GM18868 (cell line): ENCODE measurements around the gene APOL4.
"Not testable (repeated sequence)": the region's sequence is repeated elsewhere in the genome, so short reads cannot be mapped to it uniquely, and the experiment has no call there.

ENCODE experiments used
- ATAC-seq: cut with Tn5 transposase; IDR thresholded peaks from one replicate; pipeline ENCODE4 v1.9.1; 2021; ENCODE audit warnings: mild to moderate bottlenecking, moderate library complexity; ENCODE audit not compliant: unreplicated experiment

The APOL4 gene

DNA sequence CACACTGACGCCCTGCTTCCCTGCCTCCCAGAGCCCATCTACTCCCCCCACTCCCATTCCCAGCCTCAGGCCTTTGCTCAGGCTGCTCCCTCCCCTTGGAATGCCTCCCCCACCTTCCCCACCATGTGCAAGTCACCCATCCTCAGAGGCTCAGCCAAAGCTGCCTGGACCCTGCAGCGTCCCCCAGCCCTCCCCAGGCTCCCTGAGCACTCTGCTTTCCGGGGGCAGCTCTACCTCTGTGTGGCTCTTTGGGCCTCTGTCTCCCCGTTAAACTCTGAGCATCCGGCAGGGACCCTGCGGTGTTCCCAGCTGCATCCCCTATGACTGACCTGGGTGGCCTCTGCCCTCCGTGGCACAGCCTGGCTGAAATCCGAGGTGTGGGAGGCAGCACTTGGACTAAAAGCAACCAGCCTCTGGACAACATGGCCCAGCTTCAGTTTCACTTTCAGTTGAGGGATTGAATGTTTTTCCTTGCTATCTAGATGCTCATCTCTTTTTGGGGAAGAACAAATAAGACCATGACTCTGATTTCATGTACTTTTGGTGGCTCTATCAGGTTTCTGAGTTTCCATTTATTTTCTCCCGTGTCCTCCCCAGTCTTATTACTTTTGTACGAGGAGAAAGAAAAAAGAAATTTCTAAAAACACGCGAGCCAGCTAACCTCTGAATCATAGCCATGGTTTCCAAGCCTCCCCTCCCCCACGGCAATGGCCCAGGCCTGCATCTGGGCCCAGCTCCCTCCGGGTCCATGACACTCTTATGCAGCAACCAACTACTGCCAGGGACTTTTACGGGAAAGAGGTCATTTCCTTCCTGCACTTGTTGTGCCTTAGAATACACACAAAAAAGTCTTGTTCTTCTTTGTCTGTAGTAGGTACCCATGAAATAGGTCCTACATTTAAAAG, 44.8 kb downstream of the APOL4 start:
- ATAC-seq, result no peak

DNA sequence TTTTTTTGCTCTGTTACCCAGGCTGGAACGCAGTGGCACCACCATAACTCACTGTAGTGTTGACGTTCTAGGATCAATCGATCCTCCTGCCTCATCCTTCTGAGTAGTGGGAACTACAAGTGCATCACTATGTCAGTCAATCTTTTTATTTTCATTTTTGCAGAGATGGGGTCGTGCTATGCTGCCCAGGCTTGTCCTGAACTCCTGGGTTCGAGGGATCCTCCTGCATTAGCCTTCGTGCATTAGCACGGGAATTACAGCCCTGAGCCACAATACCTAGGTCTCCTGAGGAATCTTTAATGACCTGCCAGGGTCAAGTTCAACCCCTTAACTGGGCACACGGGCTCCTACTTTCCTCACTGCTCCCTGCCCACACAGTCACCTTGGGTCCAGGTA, 45.5 kb downstream of the APOL4 start:
- ATAC-seq, result no peak

DNA sequence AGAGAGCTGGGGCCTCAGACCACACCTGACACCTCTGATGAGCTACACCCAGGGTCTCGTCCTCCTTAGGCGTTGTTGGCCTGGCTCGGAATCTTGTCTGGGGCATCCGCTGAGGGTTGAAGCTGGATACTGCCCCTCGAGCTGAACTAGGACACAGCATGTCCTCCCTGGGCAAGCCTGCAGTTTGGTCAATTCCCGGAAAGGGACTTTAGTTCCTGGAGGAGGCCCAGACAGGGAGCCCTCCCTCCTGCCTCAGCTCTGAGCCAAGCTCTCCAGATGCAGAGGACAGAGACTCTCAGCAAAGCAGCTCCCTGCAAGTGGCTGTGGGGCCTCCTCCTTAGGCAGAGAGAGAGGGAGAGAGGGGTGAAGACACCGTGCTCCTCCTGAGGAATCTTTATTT, 45.9 kb downstream of the APOL4 start:
- ATAC-seq, result no peak

DNA sequence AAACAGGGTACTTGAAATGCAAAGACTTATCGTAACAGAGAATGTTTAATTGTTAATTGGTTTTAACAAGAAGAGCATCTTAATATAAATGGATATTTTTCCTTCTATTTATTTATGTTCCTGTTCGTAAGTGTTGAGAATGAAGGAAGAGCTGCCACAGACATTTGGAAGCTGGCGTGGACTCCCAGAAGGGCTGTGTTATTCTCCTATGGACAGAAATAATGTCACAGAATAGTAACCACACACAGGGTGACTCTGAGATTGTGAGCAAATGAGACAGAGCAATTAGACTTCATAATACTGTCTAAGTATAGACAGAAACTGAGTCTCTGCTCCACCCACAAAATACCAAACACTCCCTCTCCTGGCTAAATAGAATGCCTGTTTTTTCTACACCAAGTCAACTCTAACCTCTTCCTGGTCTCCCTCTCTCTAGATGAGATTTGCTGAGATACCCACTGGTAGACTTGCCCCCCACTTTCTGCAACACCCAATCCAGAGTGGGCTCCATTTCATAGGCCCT, 47.1 kb downstream of the APOL4 start:
- ATAC-seq, result no peak

DNA sequence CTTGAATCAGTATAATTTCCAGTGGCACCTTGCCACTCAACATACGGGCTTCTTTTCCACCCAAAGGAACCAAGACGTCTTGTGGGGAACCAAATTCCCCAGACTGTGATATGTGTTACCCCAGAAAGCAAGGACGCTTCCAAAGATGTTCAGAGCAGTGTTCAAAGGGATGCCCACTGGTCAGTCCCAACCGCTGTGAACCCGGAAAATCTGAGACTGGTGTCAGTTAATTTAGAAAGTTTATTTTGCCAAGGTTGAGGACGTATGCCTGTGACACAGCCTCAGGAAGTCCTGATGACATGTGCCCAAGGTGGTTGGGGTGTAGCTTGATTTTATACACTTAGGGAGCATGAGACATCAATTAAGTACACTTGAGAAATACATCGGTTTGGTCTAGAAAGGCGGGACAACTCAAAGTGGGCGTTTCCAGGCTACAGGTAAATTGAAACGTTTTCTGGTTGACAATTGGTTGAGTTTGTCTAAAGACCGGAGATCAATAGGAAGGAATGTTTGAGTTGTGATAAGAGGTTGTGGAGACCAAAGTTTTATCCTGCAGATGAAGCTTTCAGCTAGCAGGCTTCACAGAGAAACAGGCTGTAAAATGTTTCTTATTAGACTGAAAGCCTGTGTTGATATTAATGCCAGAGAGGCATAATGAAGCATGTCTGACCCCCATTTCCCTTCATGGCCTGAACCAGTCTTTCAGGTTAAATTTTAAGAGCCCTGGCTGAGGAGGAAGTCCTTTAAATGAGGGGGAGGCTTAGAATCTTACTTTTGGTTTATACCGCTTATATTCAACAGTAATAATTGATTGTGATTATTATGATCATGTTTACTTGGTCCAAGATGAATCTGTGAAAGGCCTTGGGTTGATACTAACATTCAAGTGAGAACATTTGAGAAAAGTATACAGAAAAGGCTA, 47.8 kb downstream of the APOL4 start:
- no peak for ATAC-seq

DNA sequence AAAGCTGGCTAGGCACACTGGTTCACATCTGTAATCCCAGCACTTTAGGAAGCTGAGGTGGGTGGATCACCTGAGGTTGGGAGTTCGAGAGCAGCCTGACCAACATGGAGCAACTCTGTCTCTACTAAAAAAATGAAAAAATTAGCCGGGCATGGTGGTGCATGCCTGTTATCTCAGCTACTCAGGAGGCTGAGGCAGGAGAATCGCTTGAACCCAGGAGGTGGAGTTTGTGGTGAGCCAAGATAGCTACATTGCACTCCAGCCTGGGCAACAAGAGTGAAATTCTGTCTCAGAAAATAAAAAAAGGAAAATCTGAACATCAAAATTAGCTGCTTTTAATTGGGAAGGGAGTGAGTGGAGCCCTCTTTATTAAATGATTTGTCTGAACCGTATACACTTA, 48.8 kb downstream of the APOL4 start:
- ATAC-seq, result not testable (repeated sequence)

DNA sequence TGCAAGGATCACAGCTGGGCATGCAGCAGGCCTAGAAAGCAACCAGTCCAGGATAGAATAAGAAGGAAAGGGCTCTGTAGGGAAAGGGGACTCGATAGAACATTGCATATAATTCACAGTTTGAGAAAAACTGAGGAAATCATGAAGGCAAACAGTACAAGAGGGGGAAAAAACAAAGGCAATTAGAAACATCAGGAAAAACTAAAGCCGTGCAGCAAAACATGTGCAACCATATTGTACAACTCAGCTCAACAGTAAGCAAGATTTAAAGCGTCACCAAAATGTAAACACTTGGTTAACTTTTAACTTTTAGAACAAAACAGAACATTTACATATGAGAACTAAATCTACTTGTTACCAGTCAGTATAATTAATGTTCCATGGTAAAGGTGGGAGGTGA, 49.5 kb downstream of the APOL4 start:
- ATAC-seq, result no peak

DNA sequence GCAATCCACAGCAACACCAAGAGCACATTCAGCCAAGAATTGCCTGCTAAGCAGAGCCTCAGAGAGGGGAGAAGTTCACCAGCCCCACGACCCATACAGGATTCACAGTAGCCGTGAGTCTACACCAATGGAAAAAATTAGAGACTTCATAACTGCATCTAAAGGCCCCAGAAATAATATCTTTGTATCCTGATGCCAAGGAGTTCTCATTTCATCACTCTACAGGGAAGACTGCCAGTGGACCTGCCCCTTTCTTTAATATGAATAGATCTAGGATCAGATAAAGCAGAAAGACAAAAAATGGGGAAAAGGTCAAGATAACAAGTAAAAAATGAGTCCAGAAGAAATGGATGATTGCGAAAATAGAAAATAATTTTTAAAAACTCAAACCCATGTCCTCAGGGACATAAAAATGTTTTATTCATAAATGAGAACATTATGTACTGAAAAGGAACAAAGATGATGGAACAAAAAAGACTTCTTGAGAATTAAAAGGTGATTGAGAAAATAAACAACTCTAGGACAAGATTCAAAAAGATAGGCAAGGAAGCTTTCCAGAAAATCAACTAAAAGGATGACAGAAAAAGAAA, 50.5 kb downstream of the APOL4 start:
- ATAC-seq, result no peak

DNA sequence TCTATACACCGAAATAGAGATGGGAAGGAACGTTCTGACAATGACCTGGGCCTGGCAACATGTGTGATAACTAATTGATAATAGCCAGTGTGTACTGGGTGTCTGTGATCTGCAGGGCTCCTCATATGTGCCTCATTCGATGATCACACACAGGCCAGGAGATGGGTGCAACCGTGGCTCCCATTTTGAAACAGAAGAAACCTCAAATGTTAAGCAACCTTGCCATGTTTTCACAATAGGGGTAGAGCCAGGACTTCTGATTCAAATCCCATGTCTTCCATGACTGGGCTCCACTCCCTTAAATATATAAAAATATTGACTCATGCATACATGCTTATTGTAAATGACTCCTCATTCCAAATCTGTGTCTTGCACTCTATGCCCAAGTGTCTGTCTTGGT, 52.2 kb downstream of the APOL4 start:
- no peak for ATAC-seq

DNA sequence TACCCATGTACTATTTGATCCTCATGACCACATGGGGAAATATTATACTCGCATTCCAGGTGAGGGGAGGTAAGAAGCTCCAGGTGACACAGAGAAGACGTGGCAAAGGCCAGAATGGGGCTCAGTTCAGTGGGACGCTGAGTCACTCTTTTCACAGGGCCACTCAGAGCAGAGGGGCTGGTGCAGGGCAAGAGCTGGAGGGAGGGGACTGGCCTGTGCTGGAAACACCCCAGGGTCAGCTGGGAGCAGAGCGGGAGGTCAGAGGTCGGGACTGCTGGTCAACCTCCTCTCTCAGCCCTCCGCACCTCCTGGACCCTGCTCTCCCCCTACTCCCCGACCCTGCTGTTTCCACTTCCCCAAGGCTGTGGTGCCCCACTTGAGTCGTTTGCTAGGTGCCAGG, 53.2 kb downstream of the APOL4 start:
- no peak for ATAC-seq

DNA sequence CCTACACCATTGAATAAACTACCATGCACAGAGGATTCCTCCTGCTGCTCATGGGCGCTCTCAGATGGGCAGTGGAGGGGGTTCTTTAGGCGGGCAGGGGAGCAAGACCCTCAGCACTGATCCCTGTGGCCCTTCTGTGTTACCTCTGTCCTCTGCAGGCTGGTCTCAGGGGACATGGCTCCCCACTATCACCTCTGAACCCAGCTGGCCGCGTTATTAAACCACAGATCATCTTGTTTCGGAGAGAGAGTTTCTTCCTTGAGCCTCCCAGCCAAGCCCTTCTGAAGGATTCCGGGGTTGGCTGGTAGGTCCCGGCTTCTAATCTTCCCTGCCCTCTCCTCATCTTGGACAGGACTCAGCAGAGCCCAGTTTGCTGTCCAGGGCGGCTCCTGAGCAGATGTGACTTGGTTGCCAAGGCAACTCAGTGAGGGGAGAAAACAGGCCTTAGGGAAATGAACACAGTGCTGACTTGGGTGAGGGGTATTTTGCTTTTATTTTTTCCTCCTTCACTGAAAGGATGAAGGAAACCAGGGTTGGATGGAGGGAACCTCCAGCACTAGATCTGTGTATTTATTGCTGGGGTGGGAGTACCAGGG, 54.3 kb downstream of the APOL4 start:
- ATAC-seq, result no peak

DNA sequence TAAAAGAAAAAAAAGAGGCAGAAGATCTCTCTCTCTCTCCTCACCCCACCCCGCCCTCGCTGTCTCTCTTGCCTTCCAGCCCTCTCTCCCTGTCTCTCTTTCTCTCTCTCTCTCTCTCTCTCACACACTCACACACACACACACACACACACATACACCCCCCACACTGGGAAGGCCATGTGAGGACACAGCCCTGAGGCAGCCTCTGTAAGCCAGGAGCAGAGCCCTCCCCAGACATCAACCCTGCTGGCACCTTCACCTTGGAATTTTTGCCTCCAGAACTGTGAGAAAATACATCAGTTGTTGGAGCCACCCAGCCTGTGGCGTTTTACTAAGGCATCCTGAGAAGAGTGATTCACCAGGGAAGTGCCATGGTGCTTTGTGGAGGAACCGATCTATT, 55.7 kb downstream of the APOL4 start:
- ATAC-seq, result no peak

DNA sequence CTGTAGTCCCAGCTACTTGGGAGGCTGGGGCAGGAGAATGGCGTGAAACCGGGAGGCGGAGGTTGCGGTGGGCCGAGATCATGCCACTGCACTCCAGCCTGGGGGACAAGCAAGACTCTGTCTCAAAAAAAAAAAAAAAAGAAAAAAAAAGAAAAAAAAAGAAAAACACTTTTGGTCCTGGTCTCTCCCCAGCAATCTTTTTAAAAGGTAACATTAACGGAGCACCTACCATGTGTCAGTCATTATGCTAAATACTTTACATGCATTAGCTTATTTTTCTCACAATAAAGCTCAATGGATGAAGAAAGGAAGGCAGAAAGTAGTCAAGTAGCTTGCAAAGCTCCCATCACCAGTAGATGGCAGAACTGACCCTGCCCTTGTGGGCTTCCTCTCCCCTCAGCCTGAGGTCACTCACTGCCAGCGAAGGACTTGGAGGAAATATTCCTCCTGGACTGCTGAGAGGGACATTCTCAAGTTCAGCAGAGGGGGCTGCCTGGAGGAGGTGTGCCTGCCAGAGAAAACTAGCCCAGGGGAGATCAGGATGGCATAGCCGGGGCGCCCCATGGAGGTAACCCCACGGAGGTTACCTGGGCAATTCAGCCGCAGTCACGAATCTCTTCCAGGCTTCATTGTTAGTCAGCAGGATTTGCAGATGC, 56.6 kb downstream of the APOL4 start:
- no peak for ATAC-seq

DNA sequence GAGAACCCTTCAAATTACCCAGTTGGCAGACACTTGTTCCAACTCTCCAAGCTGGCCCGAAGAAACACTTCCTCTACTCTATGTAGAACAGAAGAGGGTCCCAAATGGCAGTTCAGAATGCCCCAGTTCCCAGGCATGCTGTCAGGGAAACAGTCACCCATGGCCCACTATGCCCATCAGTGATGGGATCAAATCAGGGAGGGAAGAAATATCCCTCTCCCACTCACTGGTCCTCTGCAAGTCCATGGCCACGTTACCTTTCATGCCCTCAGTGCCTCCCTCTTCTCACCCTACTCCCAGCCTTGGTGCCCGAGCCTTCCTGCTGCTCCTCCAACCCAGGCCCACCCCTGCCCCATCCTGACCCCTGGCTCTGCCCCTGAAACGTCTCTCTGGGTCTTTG, 57.7 kb downstream of the APOL4 start:
- ATAC-seq, result no peak

DNA sequence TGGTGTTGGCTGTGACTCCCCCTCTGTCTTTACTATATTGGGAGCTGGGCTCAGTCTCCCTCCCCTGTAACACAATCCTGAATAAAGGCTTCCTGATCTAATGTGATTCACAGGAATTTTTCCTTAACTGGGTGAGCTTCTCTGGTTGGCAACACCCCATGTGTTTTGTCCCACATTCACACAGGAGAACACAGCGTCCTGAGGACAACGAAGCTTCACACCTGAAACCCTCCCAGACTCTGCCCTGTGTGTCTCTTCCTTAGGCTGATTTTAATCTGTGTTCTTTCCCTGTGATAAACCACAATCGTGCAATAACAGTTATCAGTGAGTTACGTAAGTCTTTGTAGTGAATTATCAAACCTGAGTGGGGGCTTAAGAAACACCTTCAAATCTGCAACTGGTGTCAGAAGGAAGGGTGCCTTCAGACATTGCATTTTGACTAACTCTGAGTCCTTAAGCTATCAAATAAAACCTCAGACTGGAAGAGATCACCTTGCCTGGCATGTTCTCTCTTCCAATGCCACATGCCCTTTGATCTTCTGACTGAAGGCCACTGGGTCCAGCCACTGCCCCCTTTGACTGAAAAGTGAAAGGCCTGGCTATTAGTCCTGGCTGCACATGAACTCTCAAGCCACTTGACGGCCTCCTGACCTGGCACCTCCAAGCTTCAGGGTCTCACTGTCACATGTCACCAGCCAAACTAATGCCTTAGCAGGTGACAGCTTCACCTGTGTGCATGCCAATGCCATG, 58.4 kb downstream of the APOL4 start:
- ATAC-seq, result no peak

DNA sequence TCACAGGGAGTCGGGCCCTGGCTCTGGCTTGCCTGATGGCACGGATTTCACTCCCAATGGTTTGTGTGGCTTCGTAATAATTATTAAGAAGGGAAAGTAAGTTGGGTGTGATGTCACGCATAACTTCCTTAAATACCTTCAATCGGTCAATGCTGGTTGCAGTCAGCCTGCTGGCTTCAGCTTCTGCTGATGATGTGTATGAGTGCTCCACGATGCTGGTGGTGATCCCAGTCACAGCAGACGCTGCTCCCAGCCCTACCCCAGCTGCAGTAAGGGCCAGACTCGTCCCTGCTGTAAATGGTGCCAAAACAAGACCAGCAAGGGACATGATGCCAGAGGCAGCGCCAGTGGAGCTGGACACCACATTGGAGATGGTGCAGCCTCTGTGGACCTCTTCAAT, 60.1 kb downstream of the APOL4 start:
- ATAC-seq, result no peak
